GM19397 (cell line): Measurements from ENCODE around the gene CKMT1B.
"Not testable (repeated sequence)": the region's sequence is repeated elsewhere in the genome, so short reads cannot be mapped to it uniquely, and the experiment has no call there.

Experiments
- ATAC-seq: cut with Tn5 transposase; IDR thresholded peaks from one replicate; pipeline ENCODE4 v1.9.1; 2021; ENCODE audit warnings: mild to moderate bottlenecking, moderate library complexity; ENCODE audit not compliant: unreplicated experiment

The CKMT1B gene

DNA sequence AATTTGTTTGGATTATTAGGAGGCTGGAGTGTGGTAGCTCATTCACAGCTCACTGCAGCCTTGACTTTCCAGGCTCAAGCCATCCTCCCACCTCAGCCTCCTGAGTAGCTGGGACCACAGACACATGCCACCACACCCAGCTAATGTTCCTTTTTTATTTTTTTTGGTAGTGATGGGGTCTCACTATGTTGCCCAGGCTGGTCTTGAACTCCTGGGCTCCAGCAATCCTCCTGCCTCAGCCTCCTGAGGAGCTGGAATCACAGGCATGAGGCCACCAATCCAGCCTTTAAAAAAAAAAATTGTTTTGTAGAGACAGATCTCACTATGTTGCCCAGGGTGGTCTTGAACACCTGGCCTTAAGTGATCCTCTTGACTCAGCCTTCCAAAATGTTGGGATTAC, 33.1 kb downstream of the CKMT1B start:
- not testable (repeated sequence) for ATAC-seq

DNA sequence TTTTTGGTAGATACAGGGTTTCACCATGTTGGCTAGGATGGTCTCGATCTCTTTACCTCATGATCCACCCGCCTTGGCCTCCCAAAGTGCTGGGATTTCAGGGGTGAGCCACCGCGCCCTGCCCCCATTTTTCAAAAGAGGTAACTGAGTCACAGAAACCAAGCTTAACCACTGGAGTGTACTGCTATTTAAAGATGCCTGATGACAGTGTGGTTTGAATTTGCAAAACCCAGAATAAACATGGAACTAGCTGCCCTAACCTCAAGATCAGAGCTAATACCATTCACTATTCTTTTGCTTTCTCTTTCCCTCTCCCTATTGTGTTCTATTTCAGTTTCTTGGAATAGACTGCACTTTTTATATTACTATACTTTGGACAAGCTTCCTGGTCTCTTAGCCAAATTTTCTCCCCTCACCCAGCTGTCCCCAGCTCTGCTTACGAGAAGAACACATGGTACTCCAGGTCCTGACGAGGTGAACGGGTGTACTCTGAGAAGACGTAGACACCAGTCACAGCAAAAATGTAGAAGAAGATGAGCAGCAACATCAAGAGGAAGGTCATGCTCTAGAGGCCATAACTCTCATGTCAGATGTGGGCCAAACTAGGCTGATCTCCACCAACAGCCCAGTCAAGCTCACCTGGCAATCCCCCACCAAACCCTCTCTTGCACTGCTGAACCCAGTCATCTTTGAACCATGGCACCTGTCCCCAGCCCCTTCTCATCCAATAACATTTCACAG, 44.8 kb downstream of the CKMT1B start:
- ATAC-seq = not testable (repeated sequence)
